GM18951 (cell line): ENCODE results near the gene LCNL1.

Experiments used
- POLR2A ChIP-seq: IDR thresholded peaks from 4 replicates; pipeline ENCODE4 v1.6.1; 2011; ENCODE audit warnings: mild to moderate bottlenecking; ENCODE audit not compliant: insufficient read length, insufficient read depth; ENCODE audit errors: extremely low read depth
- in situ Hi-C: fragments of 300-500 bp; cut with MboI; formaldehyde crosslinking; loops from one replicate; pipeline ENCODE4 v1.12.0; 2022; ENCODE audit warnings: low sequenced_read_pairs, mixed read lengths, inconsistent platforms; ENCODE audit not compliant: unreplicated experiment

LCNL1 gene

GRCh38 chr9:137015976-137016375, 33.2 kb downstream of the LCNL1 start:
- in situ Hi-C loops, result no loop called here
- TF ChIP-seq POLR2A, result no peak

- in situ Hi-C loops, result no loop called here
- TF ChIP-seq POLR2A, result no peak
These were observed 33.6 kb downstream of the LCNL1 start for GRCh38 chr9:137016436-137016835.

DNA sequence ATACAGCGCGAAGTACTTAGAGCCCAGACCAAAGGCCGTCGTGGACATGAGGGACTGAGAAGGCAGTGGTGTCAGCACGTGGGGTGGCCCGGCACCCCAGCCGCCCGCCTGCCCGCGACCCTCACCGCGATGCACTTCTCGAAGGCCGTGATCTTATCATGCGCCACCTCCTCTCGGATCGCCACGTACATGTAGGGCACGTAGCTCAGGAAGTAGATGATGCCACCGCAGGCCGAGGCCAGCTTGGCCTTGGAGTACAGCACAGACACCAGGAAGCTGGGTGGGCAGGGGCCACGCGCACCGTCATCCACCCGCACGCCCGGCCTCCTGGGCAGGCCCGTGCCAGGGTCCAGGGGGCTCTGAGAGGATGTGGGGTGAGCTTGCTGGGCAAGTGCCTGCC, 34.3 kb downstream of the LCNL1 start:
- in situ Hi-C loops, result no loop called here
- TF ChIP-seq POLR2A, result no peak

DNA sequence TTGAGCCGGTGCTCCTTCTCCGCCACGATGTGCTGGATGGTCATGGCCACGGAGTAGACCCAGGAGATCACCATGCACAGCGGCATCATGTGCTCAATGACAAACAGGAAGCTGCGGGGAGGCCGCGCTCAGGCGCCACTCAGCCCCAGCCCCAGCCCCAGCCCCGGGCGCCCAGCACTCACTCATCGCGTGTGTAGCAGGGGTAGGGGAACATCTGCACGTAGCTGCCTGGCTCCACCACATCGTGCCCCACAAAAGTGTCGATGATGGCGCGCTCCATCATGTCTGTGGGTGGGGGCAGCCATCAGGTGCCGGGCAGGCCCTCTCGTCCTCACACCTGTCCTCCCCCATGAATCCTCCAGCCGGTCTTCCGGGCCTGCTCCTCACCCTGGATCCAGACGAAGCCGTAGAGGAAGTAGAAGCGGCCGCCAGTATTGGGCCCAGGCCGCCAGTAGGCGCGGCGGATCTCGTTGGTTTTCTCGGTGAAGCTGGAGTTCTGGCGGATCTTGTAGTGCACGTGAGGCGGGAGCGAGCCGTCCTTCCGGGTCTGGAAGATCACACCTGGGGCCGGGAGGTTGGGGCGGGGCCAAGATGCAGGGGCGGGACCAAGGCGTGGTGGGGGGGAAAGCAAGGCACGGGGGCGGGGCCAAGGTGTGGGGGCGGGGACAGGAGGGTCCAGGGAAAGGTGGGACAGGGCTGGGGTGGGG, 35.2 kb downstream of the LCNL1 start:
- no peak for TF ChIP-seq POLR2A

GRCh38 chr9:137018761-137019559, 36.2 kb downstream of the LCNL1 start:
- in situ Hi-C loops, result no loop called here
- no peak for TF ChIP-seq POLR2A

More for the DNA sequence above, 35.2 kb downstream of the LCNL1 start:
- in situ Hi-C loops, result no loop called here

GRCh38 chr9:137019891-137020683, 37.3 kb downstream of the LCNL1 start:
- TF ChIP-seq POLR2A, result no peak
- in situ Hi-C loops, result no loop called here

DNA sequence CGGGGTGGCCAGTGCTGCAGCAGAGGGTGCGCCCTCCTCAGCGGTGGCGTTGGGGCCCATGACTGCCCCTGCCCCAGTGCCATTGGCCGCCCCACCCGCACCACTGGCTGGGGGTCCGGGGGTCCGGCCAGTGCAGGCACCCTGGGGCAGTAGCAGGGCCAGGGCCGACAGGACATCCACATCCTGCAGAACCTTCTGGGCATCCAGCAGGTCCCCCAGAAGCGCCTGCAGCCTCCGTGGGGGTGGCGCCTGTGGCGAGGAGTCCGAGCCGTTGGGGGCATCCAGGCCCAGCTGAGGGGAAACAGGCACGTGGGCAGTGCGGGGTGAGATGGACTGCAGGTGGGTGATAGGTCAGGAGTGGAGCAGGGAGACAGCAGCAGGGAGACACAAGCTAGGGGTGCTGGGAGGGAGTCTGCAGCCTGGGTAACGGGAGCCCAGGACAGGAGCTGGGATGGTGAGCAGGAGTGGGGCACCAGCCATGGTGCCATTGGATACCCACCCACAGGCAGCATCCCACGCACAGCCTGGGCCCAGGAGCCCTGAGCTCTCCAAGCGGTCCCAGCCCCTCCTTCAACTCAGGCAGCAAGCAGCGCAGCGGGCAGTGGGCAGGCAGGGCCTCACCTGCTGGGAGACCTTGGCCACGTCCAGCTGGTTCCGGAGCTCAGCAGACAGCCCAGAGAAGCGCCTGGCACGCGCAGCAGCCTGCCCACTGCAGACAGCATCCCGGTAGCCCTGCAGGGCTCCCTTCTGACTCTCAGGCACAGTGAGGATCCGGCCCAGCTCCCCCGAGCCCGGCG, 38.2 kb downstream of the LCNL1 start:
- no peak for TF ChIP-seq POLR2A
- in situ Hi-C loops, result no loop called here

DNA sequence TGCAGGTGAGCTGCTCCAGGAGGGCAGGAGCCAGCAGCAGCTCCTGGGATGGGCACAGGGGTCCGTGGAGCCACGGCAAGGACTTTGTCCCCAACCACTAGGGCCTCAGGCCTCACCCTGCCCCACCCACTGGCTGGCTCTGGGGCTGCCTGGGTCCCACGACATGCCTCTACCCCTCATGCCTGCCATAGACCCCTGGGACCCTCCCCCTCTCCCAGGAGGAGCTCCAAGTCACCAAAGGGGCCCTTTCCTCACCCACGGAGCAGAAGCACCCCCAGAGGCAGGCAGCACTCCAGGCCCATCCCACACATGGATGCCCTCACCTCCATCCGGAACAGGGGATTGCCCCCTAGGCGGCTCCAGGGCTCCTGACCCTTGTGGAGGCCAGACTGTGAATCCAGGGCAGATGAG, 38.8 kb downstream of the LCNL1 start:
- in situ Hi-C loops, result no loop called here
- TF ChIP-seq POLR2A, result no peak

DNA sequence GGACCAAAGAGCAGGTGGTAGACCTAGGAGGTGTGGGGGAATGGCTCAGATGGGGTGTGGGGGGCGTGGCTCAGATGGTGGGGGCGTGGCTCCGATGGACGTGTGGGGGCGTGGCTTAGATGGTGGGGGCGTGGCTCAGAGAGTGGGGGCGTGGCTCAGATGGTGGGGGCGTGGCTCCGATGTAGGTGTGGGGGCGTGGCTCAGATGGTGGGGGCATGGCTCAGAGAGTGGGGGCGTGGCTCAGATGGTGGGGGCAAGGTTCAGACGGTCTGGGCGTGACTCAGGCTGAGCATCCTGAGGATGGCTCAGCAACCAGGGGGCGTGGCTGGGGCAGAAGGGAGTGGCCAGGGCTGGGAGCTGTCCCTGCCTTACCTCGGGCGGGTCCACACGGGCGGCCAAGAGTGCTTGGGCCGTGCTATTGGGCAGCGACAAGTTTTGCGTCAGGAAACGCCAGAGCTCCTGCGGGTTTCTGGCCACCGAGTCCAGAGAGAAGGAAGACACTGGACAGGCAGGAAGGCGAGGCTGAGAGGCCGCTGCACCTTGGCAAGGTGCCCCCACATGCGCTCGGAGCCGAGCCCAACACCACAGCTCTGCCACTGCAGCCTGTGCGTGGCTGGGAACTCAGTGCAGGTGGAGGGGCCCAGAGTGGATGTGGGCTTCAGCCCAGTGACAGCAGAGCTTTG, 39.3 kb downstream of the LCNL1 start:
- in situ Hi-C loops, result no loop called here
- TF ChIP-seq POLR2A, result no peak

GRCh38 chr9:137022662-137023008, 39.8 kb downstream of the LCNL1 start:
- TF ChIP-seq POLR2A, result no peak
- in situ Hi-C loops, result no loop called here

- in situ Hi-C loops, result no loop called here
- no peak for TF ChIP-seq POLR2A
These were observed 40.4 kb downstream of the LCNL1 start for GRCh38 chr9:137023157-137023556.

DNA sequence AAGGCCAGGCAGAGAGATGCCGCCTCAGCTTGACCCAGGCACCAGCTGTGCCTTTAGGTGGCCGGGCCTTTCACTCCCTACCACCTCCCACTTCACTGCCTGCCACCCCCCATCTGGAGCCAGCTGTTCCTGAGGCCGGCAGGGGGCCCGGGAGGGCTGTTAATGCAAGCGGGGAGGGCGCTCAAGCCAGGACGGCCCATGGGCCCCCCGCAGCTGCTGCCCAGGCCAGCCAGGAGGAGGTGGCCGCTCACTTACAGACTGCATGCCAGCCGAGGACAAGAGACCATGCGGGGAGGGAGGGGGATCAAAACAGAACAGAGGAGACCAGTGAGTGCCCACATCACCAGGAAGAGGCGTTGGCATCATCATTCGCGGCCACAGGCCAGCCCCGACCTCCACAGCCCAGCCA, 40.8 kb downstream of the LCNL1 start:
- no peak for TF ChIP-seq POLR2A
- in situ Hi-C loops, result no loop called here

- TF ChIP-seq POLR2A, result no peak
- in situ Hi-C loops, result loop anchor here (25.0 kb wide), 1 partner anchor 238 kb away; the partner anchor contains the start of genes CCDC183 and TMEM141
These were observed 42.7 kb downstream of the LCNL1 start for GRCh38 chr9:137025517-137025966.
